Adipose tissue (tissue), 3 donors: ENCODE results near the gene OPTC. TPM values are rescaled to one million over a fixed set of nuclear protein-coding genes. Genes with fewer than 3 reads are reported as not detected.

Experiments used
- polyA plus RNA-seq, 3 donors: library from polyadenylated mRNA; stranded (reverse); fragments of 200-250 nt; gene quantifications; one replicate each; pipeline ENCODE4 v1.2.3, GENCODE V29; 2013
- donor health status: healthy with polysubstance abuse.
- donor health status: Bipolar disorder and iron deficiency.
- donor health status: healthy.

The OPTC gene
- polyA plus RNA-seq, 3 donors = not detected

Other genes with a start within 250 kb of the OPTC start
- 100 to 1,000 TPM; 292 to 386 (median 336) TPM for gene BTG2, start 188.6 kb upstream of the OPTC start, polyA plus RNA-seq
- 10 to 100 TPM in 2 of 3 donors, 1 to 10 TPM in 1; 7.4 to 47.6 (median 38.1) TPM for gene FMOD, start 143.0 kb upstream of the OPTC start, polyA plus RNA-seq
- gene PRELP, start 18.3 kb upstream of the OPTC start, polyA plus RNA-seq = 10 to 100 TPM in 2 of 3 donors, 1 to 10 TPM in 1; 5.7 to 86.3 (median 69.6) TPM
- gene ATP2B4, start 132.7 kb downstream of the OPTC start, polyA plus RNA-seq = 10 to 100 TPM; 21.6 to 64.5 (median 35.4) TPM